Islet precursor cell (in vitro differentiated cells): Measurements from ENCODE around the gene GFPT1.

Source experiments
- DNase-seq: peaks from one replicate; pipeline ENCODE4 v3.0.0-alpha.2; 2018

Gene GFPT1

GRCh38 chr2:69287544-69287943, 99.5 kb downstream of the GFPT1 start:
- no peak for DNase-seq

- no peak for DNase-seq
Observed at GRCh38 chr2:69285379-69285894, 101.6 kb downstream of the GFPT1 start.

- no peak for DNase-seq
Observed at GRCh38 chr2:69280796-69281412, 106.1 kb downstream of the GFPT1 start.

GRCh38 chr2:69279931-69280681, 106.9 kb downstream of the GFPT1 start:
- DNase-seq, result no peak

- DNase-seq, result no peak
Observed at GRCh38 chr2:69279211-69279610, 107.8 kb downstream of the GFPT1 start.

- DNase-seq, result no peak
Observed at GRCh38 chr2:69278366-69278765, 108.7 kb downstream of the GFPT1 start.

GRCh38 chr2:69275490-69275889, 111.5 kb downstream of the GFPT1 start:
- no peak for DNase-seq

GRCh38 chr2:69272803-69273471, 114.1 kb downstream of the GFPT1 start:
- no peak for DNase-seq

- no peak for DNase-seq
Observed at GRCh38 chr2:69271831-69272257, 115.2 kb downstream of the GFPT1 start.
